Hepatocyte (in vitro differentiated cells): ENCODE measurements around the gene B3GAT1. TPM values are rescaled to one million over a fixed set of nuclear protein-coding genes. Genes with fewer than 3 reads are reported as not detected.

Source experiments
- DNase-seq: peaks from one replicate; pipeline ENCODE4 v3.0.0-alpha.2; 2016; ENCODE audit warnings: low spot score
- H2AFZ ChIP-seq: fragments of 200-600 bp; sonication (generic); 2 replicates; pipeline ENCODE4 v1.6.0; 2016; ENCODE audit warnings: antibody characterized with exemption, mild to moderate bottlenecking
- H3K27ac ChIP-seq: fragments of 200-600 bp; sonication (generic); 2 replicates; pipeline ENCODE4 v1.5.1; 2016; ENCODE audit warnings: mild to moderate bottlenecking
- H3K27me3 ChIP-seq: fragments of 200-600 bp; sonication (generic); 2 replicates; pipeline ENCODE4 v1.6.1; 2016
- H3K36me3 ChIP-seq: fragments of 200-600 bp; sonication (generic); replicated peaks from 2 replicates; pipeline ENCODE4 v1.5.1; 2016; ENCODE audit warnings: low read depth; ENCODE audit not compliant: insufficient read depth
- H3K4me1 ChIP-seq: fragments of 200-600 bp; sonication (generic); 2 replicates; pipeline ENCODE4 v1.5.1; 2016; ENCODE audit warnings: mild to moderate bottlenecking, moderate library complexity; ENCODE audit not compliant: insufficient read depth
- H3K4me2 ChIP-seq: fragments of 200-600 bp; sonication (generic); 2 replicates; pipeline ENCODE4 v1.6.0; 2016
- H3K4me3 ChIP-seq: fragments of 200-600 bp; sonication (generic); 2 replicates; pipeline ENCODE4 v1.5.1; 2016; ENCODE audit warnings: mild to moderate bottlenecking
- H3K79me2 ChIP-seq: fragments of 200-600 bp; sonication (generic); 2 replicates; pipeline ENCODE4 v1.6.0; 2017; ENCODE audit warnings: mild to moderate bottlenecking
- H3K9me2 ChIP-seq: fragments of 200-600 bp; sonication (generic); replicated peaks from 2 replicates; pipeline ENCODE4 v1.6.0; 2017; ENCODE audit warnings: mild to moderate bottlenecking; ENCODE audit not compliant: insufficient read depth
- H3K9me3 ChIP-seq: fragments of 200-600 bp; sonication (generic); 2 replicates; pipeline ENCODE4 v1.5.1; 2016; ENCODE audit warnings: low read depth, mild to moderate bottlenecking
- H4K20me1 ChIP-seq: fragments of 200-600 bp; sonication (generic); 2 replicates; pipeline ENCODE4 v1.6.0; 2016; ENCODE audit warnings: mild to moderate bottlenecking; ENCODE audit not compliant: insufficient read depth, poor library complexity, severe bottlenecking
- CTCF ChIP-seq: fragments of 200-600 bp; sonication (generic); IDR thresholded peaks from 2 replicates; pipeline ENCODE4 v1.5.1; 2016; ENCODE audit warnings: antibody characterized with exemption, mild to moderate bottlenecking; ENCODE audit not compliant: poor library complexity
- EZH2 ChIP-seq: fragments of 200-600 bp; sonication (generic); IDR thresholded peaks from 2 replicates; pipeline ENCODE4 v1.6.1; 2016; ENCODE audit warnings: antibody characterized with exemption, mild to moderate bottlenecking, borderline replicate concordance
- EZH2phosphoT487 ChIP-seq: fragments of 200-600 bp; sonication (generic); IDR thresholded peaks from one replicate; pipeline ENCODE4 v1.6.1; 2018; ENCODE audit warnings: antibody characterized with exemption, mild to moderate bottlenecking, low read depth, moderate library complexity; ENCODE audit not compliant: unreplicated experiment, severe bottlenecking
- whole genome bisulfite sequencing: methylation state at CpG from one replicate; pipeline ENCODE4 v1.1.6; 2016; ENCODE audit warnings: low lambda C conversion rate; ENCODE audit errors: missing lambda C conversion rate; 5-methylcytosine and 5-hydroxymethylcytosine counted together
- polyA plus RNA-seq: library from polyadenylated mRNA; unstranded; fragments of >200 nt; fragmentation: Nextera tagmentation; extraction: Ambion mirVana; gene quantifications from 2 replicates; pipeline ENCODE4 v1.2.1, GENCODE V29; 2016
- total RNA-seq: library from RNA; depleted of rRNA; stranded (reverse); fragments of >200 nt; gene quantifications from 2 replicates; pipeline ENCODE4 v1.2.3, GENCODE V29; 2014

Gene B3GAT1
- total and polyA plus RNA-seq, 2 experiments from 2014 or later = 0.17 to 0.40 TPM

- H3K9me2 ChIP-seq = no peaks in the 10 kb centered on the region
- H3K79me2 ChIP-seq = no peaks in the 10 kb centered on the region
- TF ChIP-seq EZH2phosphoT487 (no peak), EZH2 (no peak), CTCF (no peak)
- no peak overlapping the region for H2AFZ ChIP-seq
- H3K4me1 ChIP-seq = no peaks in the 10 kb centered on the region
- H3K9me3 ChIP-seq = no peaks in the 10 kb centered on the region
- DNase-seq = no peak
- H4K20me1 ChIP-seq = no peaks in the 10 kb centered on the region
- no peak overlapping the region for H3K27ac ChIP-seq
- H3K4me3 ChIP-seq = no peak overlapping the region
- no peaks in the 10 kb centered on the region for H3K36me3 ChIP-seq
- 89% methylated on average over 7 of the region's 7 CpGs for WGBS
- H3K4me2 ChIP-seq = no peak overlapping the region
- no peaks in the 10 kb centered on the region for H3K27me3 ChIP-seq
These were observed 12.0 kb downstream of the B3GAT1 start for GRCh38 chr11:134399996-134400395.

GRCh38 chr11:134399293-134399654 is 12.8 kb downstream of the B3GAT1 start:
- H2AFZ ChIP-seq = no peak overlapping the region
- H4K20me1 ChIP-seq = no peaks in the 10 kb centered on the region
- H3K27me3 ChIP-seq = no peaks in the 10 kb centered on the region
- H3K9me2 ChIP-seq = no peaks in the 10 kb centered on the region
- no peak overlapping the region for H3K27ac ChIP-seq
- H3K36me3 ChIP-seq = no peaks in the 10 kb centered on the region
- no peaks in the 10 kb centered on the region for H3K4me1 ChIP-seq
- H3K9me3 ChIP-seq = no peaks in the 10 kb centered on the region
- H3K4me2 ChIP-seq = no peak overlapping the region
- DNase-seq = no peak
- no peak for TF ChIP-seq CTCF
- TF ChIP-seq EZH2 = no peak
- TF ChIP-seq EZH2phosphoT487 = no peak
- WGBS = 87% methylated on average over 8 of the region's 8 CpGs
- no peaks in the 10 kb centered on the region for H3K79me2 ChIP-seq
- no peak overlapping the region for H3K4me3 ChIP-seq

- H2AFZ ChIP-seq = no peak overlapping the region
- no peak for TF ChIP-seq CTCF
- no peak for TF ChIP-seq EZH2
- no peak for TF ChIP-seq EZH2phosphoT487
- H3K27ac ChIP-seq = no peak overlapping the region
- no peaks in the 10 kb centered on the region for H3K36me3 ChIP-seq
- H3K4me2 ChIP-seq = no peak overlapping the region
- H3K27me3 ChIP-seq = no peaks in the 10 kb centered on the region
- DNase-seq = no peak
- H3K79me2 ChIP-seq = no peaks in the 10 kb centered on the region
- H3K9me2 ChIP-seq = no peaks in the 10 kb centered on the region
- WGBS = 79% methylated on average over 13 of the region's 13 CpGs
- no peaks in the 10 kb centered on the region for H3K9me3 ChIP-seq
- H3K4me3 ChIP-seq = no peak overlapping the region
- no peaks in the 10 kb centered on the region for H4K20me1 ChIP-seq
- H3K4me1 ChIP-seq = no peaks in the 10 kb centered on the region
These were observed 13.3 kb downstream of the B3GAT1 start for GRCh38 chr11:134398644-134399292.

GRCh38 chr11:134398079-134398444 is 14.0 kb downstream of the B3GAT1 start:
- TF ChIP-seq CTCF (no peak), EZH2phosphoT487 (no peak), EZH2 (no peak)
- Histone ChIP-seq H3K36me3 (no peaks in the 10 kb centered on the region), H3K4me1 (no peaks in the 10 kb centered on the region), H3K9me2 (no peaks in the 10 kb centered on the region), H3K4me3 (no peak overlapping the region), H4K20me1 (no peaks in the 10 kb centered on the region), H3K27ac (no peak overlapping the region), H2AFZ (no peak overlapping the region), H3K79me2 (no peaks in the 10 kb centered on the region), H3K4me2 (no peak overlapping the region), H3K9me3 (no peaks in the 10 kb centered on the region), H3K27me3 (no peaks in the 10 kb centered on the region)
- WGBS = 89% methylated on average over 11 of the region's 11 CpGs
- DNase-seq = no peak
